GM12891 (cell line): ENCODE measurements around the gene PADI3.

Experiments
- POLR2A ChIP-seq: IDR thresholded peaks from 2 replicates; pipeline ENCODE4 v1.6.1; 2011; ENCODE audit warnings: low read depth, low read length, control low read depth
- POLR2AphosphoS5 ChIP-seq: IDR thresholded peaks from 2 replicates; pipeline ENCODE4 v1.6.1; 2011; ENCODE audit warnings: low read depth, low read length, control low read depth
- POU2F2 ChIP-seq: IDR thresholded peaks from 2 replicates; pipeline ENCODE4 v1.6.1; 2011; ENCODE audit warnings: low read depth, mild to moderate bottlenecking, control low read depth, low read length, moderate library complexity
- SPI1 ChIP-seq: IDR thresholded peaks from 2 replicates; pipeline ENCODE4 v1.6.1; 2011; ENCODE audit warnings: low read depth, low read length, control low read depth
- TAF1 ChIP-seq: IDR thresholded peaks from 2 replicates; pipeline ENCODE4 v1.6.1; 2011; ENCODE audit warnings: low read depth, low read length, control low read depth

GRCh38 chr1:17200756-17201155, 48.1 kb upstream of the PADI3 start:
- TF ChIP-seq POLR2A (no peak), POLR2AphosphoS5 (no peak), TAF1 (no peak), POU2F2 (no peak), SPI1 (no peak)
